Fibroblast of skin of left biceps (primary cell): ENCODE results near the gene ICA1.
"Not testable (repeated sequence)": the region's sequence is repeated elsewhere in the genome, so short reads cannot be mapped to it uniquely, and the experiment has no call there.

ENCODE experiments used
- DNase-seq, 2 experiments: peaks; one replicate each; pipeline ENCODE4 v3.0.0-alpha.2; 2013; ENCODE audit warnings: low read depth in 2 of 2

ICA1 gene

GRCh38 chr7:8263048-8263447 is 1.1 kb upstream of the ICA1 start:
- DNase-seq = no peak

- no peak for DNase-seq
Observed at GRCh38 chr7:8260871-8261694, 884 bp downstream of the ICA1 start.

- DNase-seq = no peak
Observed at GRCh38 chr7:8259586-8260222, 2.3 kb downstream of the ICA1 start.

GRCh38 chr7:8258734-8259133 is 3.2 kb downstream of the ICA1 start:
- DNase-seq = no peak

GRCh38 chr7:8258166-8258565 is 3.8 kb downstream of the ICA1 start:
- DNase-seq = no peak

GRCh38 chr7:8255680-8256655 is 6.0 kb downstream of the ICA1 start:
- DNase-seq = no peak

GRCh38 chr7:8254667-8255066 is 7.3 kb downstream of the ICA1 start:
- no peak for DNase-seq

- no peak for DNase-seq
Observed at GRCh38 chr7:8254215-8254614, 7.8 kb downstream of the ICA1 start.

GRCh38 chr7:8251195-8251594 is 10.8 kb downstream of the ICA1 start:
- DNase-seq = no peak

- DNase-seq = no peak
Observed at GRCh38 chr7:8250547-8250946, 11.4 kb downstream of the ICA1 start.

- no peak for DNase-seq
Observed at GRCh38 chr7:8249121-8249520, 12.8 kb downstream of the ICA1 start.

- DNase-seq = no peak
Observed at GRCh38 chr7:8246020-8246419, 15.9 kb downstream of the ICA1 start.

GRCh38 chr7:8245032-8245431 is 16.9 kb downstream of the ICA1 start:
- not testable (repeated sequence) for DNase-seq

GRCh38 chr7:8243059-8243458 is 18.9 kb downstream of the ICA1 start:
- not testable (repeated sequence) for DNase-seq

- not testable (repeated sequence) for DNase-seq
Observed at GRCh38 chr7:8239702-8240362, 22.1 kb downstream of the ICA1 start.

GRCh38 chr7:8236780-8237407 is 25.1 kb downstream of the ICA1 start:
- no peak for DNase-seq

- no peak for DNase-seq
Observed at GRCh38 chr7:8232999-8233847, 28.7 kb downstream of the ICA1 start.

GRCh38 chr7:8229927-8230326 is 32.0 kb downstream of the ICA1 start:
- DNase-seq = no peak

GRCh38 chr7:8228766-8229674 is 32.9 kb downstream of the ICA1 start:
- DNase-seq = no peak
